ENCODE data around the gene RIMOC1. TPM values are rescaled to one million over a fixed set of nuclear protein-coding genes. Genes with fewer than 3 reads are reported as not detected.

The RIMOC1 gene
- total RNA-seq, 1 donor from 2014 or later: 30.2 TPM

GRCh38 chr5:41863871-41864486 lies 40.2 kb upstream of the RIMOC1 start:
- TF ChIP-seq CTCF (IDR thresholded peaks at IDR 0.05): no peak
- no peaks in the 10 kb centered on the region for H3K9me3 Mint-ChIP-seq

GRCh38 chr5:41869151-41869723 lies 34.9 kb upstream of the RIMOC1 start:
- intact Hi-C loops (cut with micrococcal nuclease): no loop called here
- ChIA-PET POLR2A (interaction anchor here (1.4 to 2.9 kb wide), 2 partner anchors 35 to 56 kb away, joined by 7 to 40 read pairs; partner anchors contain the start of genes FBXO4 and RIMOC1), CTCF (interaction anchor here (1.1 kb wide), 2 partner anchors 13 to 19 kb away, joined by 3 read pairs; no protein-coding TSS in a partner anchor)
- Mint-ChIP-seq H3K36me3 (ENCODE audit: low read depth) (peaks cover 5% of the 10 kb centered on the region), H3K27me3 (no peaks in the 10 kb centered on the region), H3K27ac (peak overlapping the region; percentile 91), H3K9me3 (no peaks in the 10 kb centered on the region), H3K4me1 (peaks cover 37% of the 10 kb centered on the region), H3K4me3 (peak overlapping the region; percentile 93)
- DNase-seq (peak; percentile 32), ATAC-seq (ENCODE audit: low read depth) (no peak)
- no peak for TF ChIP-seq CTCF (IDR thresholded peaks at IDR 0.05)

More at GRCh38 chr5:41863871-41864486, 40.2 kb upstream of the RIMOC1 start:
- no peak for ATAC-seq (ENCODE audit: low read depth)
- Mint-ChIP-seq H3K4me1 (peaks cover 31% of the 10 kb centered on the region), H3K27ac (no peak overlapping the region), H3K4me3 (no peak overlapping the region), H3K36me3 (ENCODE audit: low read depth) (peaks cover 30% of the 10 kb centered on the region), H3K27me3 (no peaks in the 10 kb centered on the region)
- intact Hi-C loops (cut with micrococcal nuclease): no loop called here
- ChIA-PET CTCF (interaction anchor here (1.4 kb wide), 1 partner anchor 193 kb away, joined by 6 read pairs; no protein-coding TSS in a partner anchor), POLR2A (interaction anchor here (1.0 kb wide), 1 partner anchor 61 kb away, joined by 3 read pairs; the partner anchor contains the start of gene FBXO4)
- DNase-seq: no peak

GRCh38 chr5:41869724-41870626 lies 34.2 kb upstream of the RIMOC1 start, which contains the start of gene OXCT1:
Gene OXCT1, minus strand, starts transcription at chr5:41870425. Its CDS starts 67 bp downstream, at chr5:41870358.
- TF ChIP-seq CTCF (IDR thresholded peaks at IDR 0.05): no peak
- H3K27me3 Mint-ChIP-seq: no peaks in the 10 kb centered on the region
- no peaks in the 10 kb centered on the region for H3K9me3 Mint-ChIP-seq
- ATAC-seq (ENCODE audit: low read depth) (peak; percentile 95), DNase-seq (peak; percentile 82)
- peaks cover 5% of the 10 kb centered on the region for H3K36me3 Mint-ChIP-seq (ENCODE audit: low read depth)
- H3K4me1 Mint-ChIP-seq: peaks cover 32% of the 10 kb centered on the region
- POLR2A ChIA-PET: interaction anchor here (1.0 to 2.9 kb wide), 3 partner anchors 34 to 55 kb away, joined by 3 to 40 read pairs (median 13); partner anchors contain the start of genes FBXO4 and RIMOC1
- H3K27ac Mint-ChIP-seq: peak within 1 kb of the TSS; percentile 91
- intact Hi-C loops (cut with micrococcal nuclease): loop anchor here (1.0 kb wide), 4 partner anchors 34 to 1613 kb away; partner anchors contain the start of genes FBXO4, HMGCS1, RIMOC1 and TMEM267
- H3K4me3 Mint-ChIP-seq: peak within 1 kb of the TSS; percentile 93
- CTCF ChIA-PET: interaction anchor here (0.5 to 1.7 kb wide), 3 partner anchors 13 to 188 kb away, joined by 3 to 4 read pairs (median 3); no protein-coding TSS in a partner anchor

- CTCF ChIA-PET: interaction anchor here (0.5 to 1.7 kb wide), 2 partner anchors 14 to 187 kb away, joined by 3 to 4 read pairs; no protein-coding TSS in a partner anchor
- Mint-ChIP-seq H3K27ac (peak overlapping the region; percentile 91), H3K4me3 (peak overlapping the region; percentile 93), H3K36me3 (ENCODE audit: low read depth) (peaks cover 5% of the 10 kb centered on the region), H3K27me3 (no peaks in the 10 kb centered on the region), H3K4me1 (peaks cover 29% of the 10 kb centered on the region), H3K9me3 (no peaks in the 10 kb centered on the region)
- ATAC-seq (ENCODE audit: low read depth) (no peak), DNase-seq (no peak)
- POLR2A ChIA-PET: interaction anchor here (1.0 to 2.9 kb wide), 3 partner anchors 34 to 55 kb away, joined by 3 to 40 read pairs (median 13); partner anchors contain the start of genes FBXO4 and RIMOC1
- no peak for TF ChIP-seq CTCF (IDR thresholded peaks at IDR 0.05)
- intact Hi-C loops (cut with micrococcal nuclease): loop anchor here (1.0 kb wide), 4 partner anchors 34 to 1613 kb away; partner anchors contain the start of genes FBXO4, HMGCS1, RIMOC1 and TMEM267
Observed at GRCh38 chr5:41870627-41871048, 33.5 kb upstream of the RIMOC1 start.

Data from activated B cell treated with CpG ODN at 0.5 μM for 24 hours (primary cell).